HG03135 (cell line): Measurements from ENCODE around the gene PFDN2.
"Not testable (repeated sequence)": the region's sequence is repeated elsewhere in the genome, so short reads cannot be mapped to it uniquely, and the experiment has no call there.

Experiments
- ATAC-seq: cut with Tn5 transposase; IDR thresholded peaks from one replicate; pipeline ENCODE4 v1.9.1; 2021; ENCODE audit warnings: mild to moderate bottlenecking, moderate library complexity; ENCODE audit not compliant: unreplicated experiment

PFDN2 gene

GRCh38 chr1:161139766-161140165 is 21.9 kb upstream of the PFDN2 start:
- ATAC-seq: no peak

GRCh38 chr1:161138431-161138830 is 20.6 kb upstream of the PFDN2 start:
- ATAC-seq: no peak

GRCh38 chr1:161137881-161138280 is 20.0 kb upstream of the PFDN2 start:
- ATAC-seq: no peak

- ATAC-seq: no peak
These were observed 15.4 kb upstream of the PFDN2 start for GRCh38 chr1:161133220-161133740.

GRCh38 chr1:161132410-161133219 is 14.8 kb upstream of the PFDN2 start, which contains the start of gene DEDD:
TSS of gene DEDD (minus strand) at chr1:161132667. CDS start at chr1:161124462, 8,205 bp downstream.
- ATAC-seq: peak; percentile 96

GRCh38 chr1:161131523-161132409 is 13.9 kb upstream of the PFDN2 start:
- no peak for ATAC-seq

- ATAC-seq: no peak
These were observed 12.4 kb upstream of the PFDN2 start for GRCh38 chr1:161130266-161130665.

GRCh38 chr1:161128591-161129420 is 11.0 kb upstream of the PFDN2 start:
- ATAC-seq: no peak

- no peak for ATAC-seq
These were observed 9.8 kb upstream of the PFDN2 start for GRCh38 chr1:161127649-161128048.

GRCh38 chr1:161122967-161123366 is 5.1 kb upstream of the PFDN2 start:
- no peak for ATAC-seq

- no peak for ATAC-seq
These were observed 4.0 kb upstream of the PFDN2 start for GRCh38 chr1:161121834-161122233.

GRCh38 chr1:161121042-161121650 is 3.3 kb upstream of the PFDN2 start:
- ATAC-seq: no peak

- peak; percentile 55 for ATAC-seq
These were observed 1.5 kb upstream of the PFDN2 start for GRCh38 chr1:161119092-161119903.

- not testable (repeated sequence) for ATAC-seq
These were observed 1.9 kb downstream of the PFDN2 start for GRCh38 chr1:161115961-161116360.

- no peak for ATAC-seq
These were observed 2.6 kb downstream of the PFDN2 start for GRCh38 chr1:161115132-161115711.

GRCh38 chr1:161114556-161114955 is 3.3 kb downstream of the PFDN2 start:
- ATAC-seq: no peak

- no peak for ATAC-seq
These were observed 3.9 kb downstream of the PFDN2 start for GRCh38 chr1:161113915-161114314.

- ATAC-seq: no peak
These were observed 6.3 kb downstream of the PFDN2 start for GRCh38 chr1:161111527-161111926.

GRCh38 chr1:161111117-161111516 is 6.7 kb downstream of the PFDN2 start:
- ATAC-seq: no peak
